Fibroblast of pulmonary artery (primary cell): Measurements from ENCODE around the gene DCXR.

Source experiments
- DNase-seq: peaks from one replicate; pipeline ENCODE4 v3.0.0-alpha.2; 2010; ENCODE audit warnings: low read depth
- H3K4me3 ChIP-seq: replicated peaks from 2 replicates; pipeline ENCODE4 v1.5.1; 2011; ENCODE audit warnings: low read depth, mild to moderate bottlenecking, control low read depth, low read length, moderate library complexity
- TF ChIP-seq, protein P1 (sequence below): IDR thresholded peaks from 2 replicates; pipeline ENCODE4 v1.5.1; 2011; ENCODE audit warnings: mild to moderate bottlenecking, control low read depth, low read length, inconsistent platforms; ENCODE audit errors: missing control alignments

Gene DCXR

DNA sequence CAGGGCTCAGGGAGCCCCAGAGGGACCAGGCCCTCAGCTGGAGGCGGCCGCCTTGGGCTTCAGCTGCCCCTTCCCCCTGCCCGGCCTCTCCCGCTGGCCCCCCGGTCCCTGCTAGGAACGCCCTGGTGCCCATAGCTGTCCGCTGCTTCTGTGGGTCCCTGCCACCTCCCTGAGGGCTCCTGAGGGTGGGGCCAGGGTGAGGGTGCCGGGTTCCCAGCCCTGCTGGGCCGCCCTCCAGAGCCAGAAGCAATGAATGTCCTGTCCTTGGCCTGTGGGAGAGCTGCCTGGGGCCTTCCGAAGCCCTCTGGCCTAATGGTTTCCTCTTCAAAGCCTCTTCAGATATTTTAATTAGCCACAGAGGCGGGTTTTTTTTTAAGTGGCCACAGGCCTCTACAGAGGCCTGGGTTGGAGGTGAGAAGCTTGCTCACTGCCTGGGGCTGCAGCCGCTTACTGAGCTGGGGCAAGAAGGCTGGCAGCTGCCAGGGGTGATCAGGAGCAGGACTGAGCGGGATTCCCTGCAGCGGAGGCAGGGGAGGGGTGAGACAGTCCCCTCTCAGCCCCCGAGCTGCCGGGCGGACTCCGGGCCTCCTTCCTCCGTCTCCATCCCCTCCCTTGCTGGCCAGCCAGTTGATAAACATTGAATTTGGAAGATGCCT, 24.7 kb downstream of the DCXR start:
- no peak for DNase-seq
- TF ChIP-seq, protein P1, sequence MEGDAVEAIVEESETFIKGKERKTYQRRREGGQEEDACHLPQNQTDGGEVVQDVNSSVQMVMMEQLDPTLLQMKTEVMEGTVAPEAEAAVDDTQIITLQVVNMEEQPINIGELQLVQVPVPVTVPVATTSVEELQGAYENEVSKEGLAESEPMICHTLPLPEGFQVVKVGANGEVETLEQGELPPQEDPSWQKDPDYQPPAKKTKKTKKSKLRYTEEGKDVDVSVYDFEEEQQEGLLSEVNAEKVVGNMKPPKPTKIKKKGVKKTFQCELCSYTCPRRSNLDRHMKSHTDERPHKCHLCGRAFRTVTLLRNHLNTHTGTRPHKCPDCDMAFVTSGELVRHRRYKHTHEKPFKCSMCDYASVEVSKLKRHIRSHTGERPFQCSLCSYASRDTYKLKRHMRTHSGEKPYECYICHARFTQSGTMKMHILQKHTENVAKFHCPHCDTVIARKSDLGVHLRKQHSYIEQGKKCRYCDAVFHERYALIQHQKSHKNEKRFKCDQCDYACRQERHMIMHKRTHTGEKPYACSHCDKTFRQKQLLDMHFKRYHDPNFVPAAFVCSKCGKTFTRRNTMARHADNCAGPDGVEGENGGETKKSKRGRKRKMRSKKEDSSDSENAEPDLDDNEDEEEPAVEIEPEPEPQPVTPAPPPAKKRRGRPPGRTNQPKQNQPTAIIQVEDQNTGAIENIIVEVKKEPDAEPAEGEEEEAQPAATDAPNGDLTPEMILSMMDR, result no peak
- H3K4me3 ChIP-seq, result no peak overlapping the region

DNA sequence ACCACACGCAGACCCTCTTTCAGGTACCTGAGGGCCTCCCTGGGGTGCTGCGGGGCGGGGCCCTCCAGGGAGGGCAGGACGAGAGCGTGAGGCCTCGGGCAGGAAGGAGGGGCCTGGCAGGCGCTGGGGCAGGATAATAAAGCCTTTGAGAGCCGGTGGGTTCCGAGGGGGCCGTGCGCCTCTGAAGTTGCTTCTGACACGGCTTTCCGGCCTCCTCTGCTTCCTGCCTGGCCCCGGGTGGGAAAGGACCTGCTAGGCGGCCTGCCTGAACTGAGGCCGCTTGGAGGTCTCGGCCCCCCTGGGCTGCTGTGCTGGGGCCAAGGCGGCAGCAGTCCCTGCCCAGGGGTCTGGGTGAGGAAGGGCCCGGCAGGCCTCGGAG, 25.2 kb downstream of the DCXR start:
- DNase-seq, result no peak
- H3K4me3 ChIP-seq, result no peak overlapping the region
- TF ChIP-seq, protein P1, result no peak

DNA sequence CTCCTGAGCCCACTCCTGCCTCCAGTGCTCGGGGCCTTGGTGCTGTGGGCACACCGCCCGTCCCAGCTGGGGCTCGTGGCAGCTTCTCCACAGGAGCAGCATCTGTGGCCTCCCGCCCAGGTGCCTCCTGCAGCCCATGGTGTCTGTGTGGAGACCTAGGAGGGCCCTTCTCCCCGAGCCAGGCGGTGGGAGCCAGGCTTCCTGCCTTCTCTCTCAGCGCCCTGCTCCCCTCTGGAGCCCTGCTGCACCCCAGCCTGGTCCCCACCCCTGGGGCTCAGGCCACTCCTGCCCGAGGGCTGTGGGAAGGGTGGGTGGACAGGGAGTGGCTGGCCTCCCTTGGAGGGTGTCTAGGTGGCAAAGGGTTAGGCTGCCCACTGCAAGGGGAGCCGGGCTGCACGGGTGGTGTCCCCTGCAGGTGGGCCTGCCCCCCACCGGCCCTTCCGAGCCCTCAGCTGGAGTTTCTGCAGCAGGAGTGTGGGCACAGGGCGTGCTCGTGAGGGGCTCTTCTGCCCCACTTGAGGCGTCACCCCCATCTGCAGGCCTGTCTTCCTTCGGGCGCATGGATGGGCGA, 25.8 kb downstream of the DCXR start:
- TF ChIP-seq, protein P1, result no peak
- no peak for DNase-seq
- no peak overlapping the region for H3K4me3 ChIP-seq

DNA sequence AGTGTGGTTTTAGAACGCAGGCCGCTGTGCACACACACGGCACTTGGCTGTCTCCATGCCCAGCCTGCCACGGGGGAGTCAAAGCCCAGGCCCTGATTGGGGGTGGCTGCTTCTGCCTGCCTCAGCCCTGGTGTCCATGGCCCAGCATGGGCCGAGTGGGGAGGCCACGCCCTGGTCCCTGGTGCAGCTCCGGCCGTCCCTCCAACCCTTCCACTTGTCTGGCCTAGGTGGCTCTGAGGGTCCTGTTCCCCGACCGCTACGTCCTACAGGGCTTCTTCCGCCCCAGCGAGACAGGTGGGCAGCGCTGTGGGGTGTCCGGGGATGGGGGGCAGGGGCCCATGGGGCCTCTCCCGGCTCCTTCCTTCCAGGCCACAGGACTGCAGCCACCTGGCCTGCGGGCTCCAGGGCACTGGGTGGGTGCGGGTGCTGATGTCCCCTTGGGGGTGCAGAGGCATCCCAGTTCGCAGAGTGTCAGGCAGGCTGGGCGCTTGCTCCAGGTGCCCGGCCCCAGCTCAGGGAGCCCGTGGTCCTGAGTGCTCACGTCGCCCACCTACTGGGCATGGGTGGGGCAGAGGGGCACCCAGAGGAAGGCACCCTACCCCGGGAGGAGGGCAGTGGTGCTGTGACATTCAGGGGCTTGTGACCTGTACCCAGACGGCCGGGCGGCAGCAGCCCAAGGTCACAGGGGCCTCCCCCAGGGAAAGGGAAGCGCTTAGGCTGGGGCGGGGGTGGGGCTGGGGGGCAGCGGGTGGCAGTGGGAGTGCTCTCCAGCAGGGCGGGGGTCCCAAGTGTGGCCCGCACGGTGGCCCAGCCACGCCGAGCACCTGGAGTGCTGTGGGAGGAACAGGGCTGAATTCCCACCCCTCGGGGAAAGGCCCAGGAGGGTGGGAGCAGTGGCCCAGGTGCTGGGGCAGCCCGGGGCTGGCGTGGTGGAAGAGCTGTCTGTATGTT, 26.6 kb downstream of the DCXR start:
- TF ChIP-seq, protein P1, result no peak
- no peak overlapping the region for H3K4me3 ChIP-seq
- DNase-seq, result no peak

DNA sequence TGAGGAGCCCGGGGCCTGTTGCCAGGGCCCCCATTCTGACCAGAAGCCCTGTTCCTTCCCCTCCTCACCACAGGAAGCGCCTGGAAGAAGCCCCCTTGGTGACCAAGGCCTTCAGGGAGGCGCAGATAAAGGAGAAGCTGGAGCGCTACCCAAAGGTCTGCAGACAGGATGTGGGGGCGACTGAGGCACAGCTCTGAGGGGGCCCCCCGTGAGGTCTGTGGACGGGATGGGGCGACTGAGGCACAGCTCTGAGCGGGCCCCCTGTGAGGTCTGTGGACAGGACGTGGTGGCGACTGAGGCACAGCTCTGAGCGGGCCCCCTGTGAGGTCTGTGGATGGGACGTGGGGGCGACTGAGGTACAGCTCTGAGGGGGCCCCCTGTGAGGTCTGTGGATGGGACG, 28.1 kb downstream of the DCXR start:
- DNase-seq, result no peak
- TF ChIP-seq, protein P1, result no peak
- no peak overlapping the region for H3K4me3 ChIP-seq

DNA sequence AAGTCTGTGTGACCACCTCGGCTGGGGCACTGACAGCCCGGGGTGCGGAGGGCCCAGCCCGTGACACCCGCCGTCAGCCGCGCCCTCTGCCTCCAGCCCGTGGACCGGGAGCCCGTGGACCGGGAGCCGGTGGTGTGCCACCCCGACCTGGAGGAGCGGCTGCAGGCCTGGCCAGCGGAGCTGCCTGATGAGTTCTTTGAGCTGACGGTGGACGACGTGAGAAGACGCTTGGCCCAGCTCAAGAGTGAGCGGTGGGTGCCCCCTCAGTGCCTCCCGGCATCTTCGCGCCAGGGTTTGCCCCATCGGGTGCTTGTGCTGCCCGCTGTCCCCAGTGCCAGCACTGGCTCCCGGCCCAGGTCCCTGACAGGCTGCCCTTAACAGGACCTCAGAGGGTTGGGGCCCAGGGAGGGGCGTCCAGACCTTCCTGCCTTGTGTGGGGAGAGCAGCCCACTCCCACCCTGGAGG, 28.5 kb downstream of the DCXR start:
- DNase-seq, result no peak
- TF ChIP-seq, protein P1, result no peak
- no peak overlapping the region for H3K4me3 ChIP-seq
